ENCODE data around the gene UBALD2. TPM values are rescaled to one million over a fixed set of nuclear protein-coding genes. Genes with fewer than 3 reads are reported as not detected.

Gene UBALD2
- total and polyA plus RNA-seq, 2 of the 4 experiments (the other 2 are of a cell fraction): 0.90 to 12.1 TPM

DNA sequence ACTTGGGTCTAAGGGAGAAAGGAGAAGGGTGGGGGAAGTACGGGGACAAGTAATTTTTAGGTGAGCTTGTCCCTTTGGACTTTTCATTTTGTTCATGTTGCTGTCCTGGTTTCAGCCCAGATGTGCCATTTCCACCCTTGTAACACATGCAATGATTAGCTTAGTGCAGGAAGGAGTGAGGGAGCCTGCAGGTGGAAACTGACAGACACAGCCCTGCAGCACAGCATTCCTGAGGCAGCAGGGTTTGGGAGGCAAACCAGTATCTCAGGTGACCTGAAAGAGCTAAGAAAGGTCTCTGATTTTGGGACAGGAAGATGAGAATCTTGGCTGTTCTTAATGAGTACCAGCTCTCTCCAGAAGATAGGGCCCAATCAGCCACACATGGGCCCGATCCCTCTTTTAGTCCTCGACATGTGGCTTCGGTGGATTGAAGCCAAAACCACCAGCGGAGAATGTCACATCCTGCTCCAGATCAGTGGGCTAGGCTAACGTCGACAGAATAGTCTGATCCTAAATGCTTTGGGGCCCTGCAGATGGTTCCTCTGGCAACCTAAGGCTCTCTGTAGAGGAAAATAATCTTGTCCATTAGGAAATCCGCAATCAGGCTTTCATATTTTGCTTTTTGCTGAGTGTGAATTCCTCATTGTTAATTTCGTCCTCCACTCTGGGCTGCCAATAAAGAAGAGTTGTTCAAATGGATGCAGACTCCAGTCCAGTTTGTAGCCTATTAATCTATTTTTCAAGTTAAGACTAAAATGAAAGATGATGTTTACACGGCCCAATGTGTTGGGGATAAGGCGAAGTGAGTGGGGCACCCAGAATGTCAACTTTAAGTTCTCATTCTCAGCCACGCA is 21.1 kb upstream of the UBALD2 start:
- no peak for DNase-seq
- no TSS peak for BruUV-seq (replicated peaks)
- Histone ChIP-seq H2AFZ (replicated peaks; ENCODE audit: low read length, poor library complexity) (no peak overlapping the region), H3K27ac (ENCODE audit: insufficient read depth, low read length) (no peak overlapping the region), H3K9ac (ENCODE audit: low read depth, low read length) (no peak overlapping the region), H3K4ac (ENCODE audit: low read depth, low read length) (no peak overlapping the region), H3K4me1 (ENCODE audit: control insufficient read depth, insufficient read depth, low read length) (peaks cover 5% of the 10 kb centered on the region; the same call in 1 of the 2 replicates), H3K79me1 (ENCODE audit: low read depth in 1 of 2, low read length in 2 of 2) (no peaks in the 10 kb centered on the region), H2BK20ac (ENCODE audit: low read depth, low read length) (no peak overlapping the region), H3K9me3 (ENCODE audit: control insufficient read depth, insufficient read depth, low read length) (no peaks in the 10 kb centered on the region), H4K91ac (ENCODE audit: insufficient read depth, low read depth, low read length) (no peak overlapping the region), H2AK9ac (replicated peaks; ENCODE audit: low read depth, low read length, poor library complexity) (peak overlapping the region; percentile 31), H4K20me1 (ENCODE audit: insufficient read depth, low read length) (no peaks in the 10 kb centered on the region), H3K23ac (ENCODE audit: low read depth, low read length) (peak overlapping the region; percentile 47; the same call in 1 of the 2 replicates), H4K5ac (ENCODE audit: low read depth, low read length) (no peak overlapping the region), H2AK5ac (ENCODE audit: low read depth, low read length) (no peak overlapping the region), H3K4me2 (ENCODE audit: low read depth, low read length) (no peak overlapping the region), H3K18ac (ENCODE audit: low read depth, low read length) (no peak overlapping the region), H4K8ac (ENCODE audit: low read depth in 2 of 2, low read length in 2 of 2) (no peak overlapping the region), H2BK5ac (ENCODE audit: low read depth, low read length, poor library complexity, severe bottlenecking) (no peak overlapping the region), H3K4me3 (ENCODE audit: insufficient read depth, low read depth, low read length) (no peak overlapping the region), H3K36me3 (ENCODE audit: control insufficient read depth, insufficient read depth, low read length) (no peaks in the 10 kb centered on the region), H3K14ac (replicated peaks; ENCODE audit: low read depth, low read length) (no peak overlapping the region), H2BK120ac (ENCODE audit: low read depth, low read length) (no peak overlapping the region), H3K9me1 (ENCODE audit: insufficient read depth, low read length) (peaks cover 4% of the 10 kb centered on the region), H3K27me3 (ENCODE audit: control insufficient read depth, insufficient read depth, low read length) (peaks cover 21% of the 10 kb centered on the region), H2BK15ac (ENCODE audit: low read depth, low read length) (no peak overlapping the region), H3K56ac (ENCODE audit: extremely low read depth, insufficient read depth, low read length) (no peak overlapping the region)
- in situ Hi-C loops (cut with MboI; ENCODE audit: low sequenced_read_pairs): no loop called here
- ChIA-PET POLR2A (ENCODE audit: unreplicated experiment) (no interaction called here), CTCF (interaction anchor here (0.6 kb wide), 1 partner anchor 10 kb away, joined by 3 read pairs; no protein-coding TSS in a partner anchor)
- intact Hi-C loops (cut with micrococcal nuclease): no loop called here
- no peak for ATAC-seq (ENCODE audit: low read depth)
- 40% methylated on average over 3 of the region's 12 CpGs; no CpG with 5 or more reads in 1 of the 2 experiments for WGBS, 2 experiments (ENCODE audit: extremely low coverage in 2 of 2, insufficient read length in 1 of 2)
- dilution Hi-C loops (cut with HindIII; ENCODE audit: low sequenced_read_pairs, unreplicated experiment): no loop called here
- TF ChIP-seq, protein P1, sequence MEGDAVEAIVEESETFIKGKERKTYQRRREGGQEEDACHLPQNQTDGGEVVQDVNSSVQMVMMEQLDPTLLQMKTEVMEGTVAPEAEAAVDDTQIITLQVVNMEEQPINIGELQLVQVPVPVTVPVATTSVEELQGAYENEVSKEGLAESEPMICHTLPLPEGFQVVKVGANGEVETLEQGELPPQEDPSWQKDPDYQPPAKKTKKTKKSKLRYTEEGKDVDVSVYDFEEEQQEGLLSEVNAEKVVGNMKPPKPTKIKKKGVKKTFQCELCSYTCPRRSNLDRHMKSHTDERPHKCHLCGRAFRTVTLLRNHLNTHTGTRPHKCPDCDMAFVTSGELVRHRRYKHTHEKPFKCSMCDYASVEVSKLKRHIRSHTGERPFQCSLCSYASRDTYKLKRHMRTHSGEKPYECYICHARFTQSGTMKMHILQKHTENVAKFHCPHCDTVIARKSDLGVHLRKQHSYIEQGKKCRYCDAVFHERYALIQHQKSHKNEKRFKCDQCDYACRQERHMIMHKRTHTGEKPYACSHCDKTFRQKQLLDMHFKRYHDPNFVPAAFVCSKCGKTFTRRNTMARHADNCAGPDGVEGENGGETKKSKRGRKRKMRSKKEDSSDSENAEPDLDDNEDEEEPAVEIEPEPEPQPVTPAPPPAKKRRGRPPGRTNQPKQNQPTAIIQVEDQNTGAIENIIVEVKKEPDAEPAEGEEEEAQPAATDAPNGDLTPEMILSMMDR (conservative IDR thresholded peaks at IDR 0.05; ENCODE audit: low read depth, low read length): no peak
- TF ChIP-seq BHLHE40 (IDR thresholded peaks at IDR 0.05; ENCODE audit: low read depth, low read length) (no peak), CHD1 (IDR thresholded peaks at IDR 0.05; ENCODE audit: low read depth, low read length) (no peak), SMC3 (IDR thresholded peaks at IDR 0.05; ENCODE audit: low read depth, low read length) (no peak), MAZ (IDR thresholded peaks at IDR 0.05; ENCODE audit: borderline replicate concordance, low read depth, low read length) (no peak), MAFK (IDR thresholded peaks at IDR 0.05; ENCODE audit: low read depth, low read length) (no peak), RAD21 (IDR thresholded peaks at IDR 0.05; ENCODE audit: low read length) (no peak), MXI1 (IDR thresholded peaks at IDR 0.05; ENCODE audit: borderline replicate concordance, low read depth, low read length) (no peak), CEBPB (IDR thresholded peaks at IDR 0.05; ENCODE audit: low read depth, low read length) (no peak), POLR2A (IDR thresholded peaks at IDR 0.05; ENCODE audit: low read depth, low read length) (no peak), NFE2L2 (IDR thresholded peaks at IDR 0.05; ENCODE audit: low read depth, low read length) (no peak), RCOR1 (IDR thresholded peaks at IDR 0.05; ENCODE audit: insufficient replicate concordance, low read length) (no peak), RFX5 (IDR thresholded peaks at IDR 0.05; ENCODE audit: low read depth, low read length) (no peak), FOS (IDR thresholded peaks at IDR 0.05; ENCODE audit: low read depth, low read length) (no peak)
- TF ChIP-seq, protein P2, sequence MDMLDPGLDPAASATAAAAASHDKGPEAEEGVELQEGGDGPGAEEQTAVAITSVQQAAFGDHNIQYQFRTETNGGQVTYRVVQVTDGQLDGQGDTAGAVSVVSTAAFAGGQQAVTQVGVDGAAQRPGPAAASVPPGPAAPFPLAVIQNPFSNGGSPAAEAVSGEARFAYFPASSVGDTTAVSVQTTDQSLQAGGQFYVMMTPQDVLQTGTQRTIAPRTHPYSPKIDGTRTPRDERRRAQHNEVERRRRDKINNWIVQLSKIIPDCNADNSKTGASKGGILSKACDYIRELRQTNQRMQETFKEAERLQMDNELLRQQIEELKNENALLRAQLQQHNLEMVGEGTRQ (IDR thresholded peaks at IDR 0.05; ENCODE audit: low read depth, low read length): no peak

Data from IMR-90 (cell line).